Fibroblast of villous mesenchyme (primary cell): ENCODE results near the gene ITGB4. TPM values are rescaled to one million over a fixed set of nuclear protein-coding genes. Genes with fewer than 3 reads are reported as not detected.

Source experiments
- DNase-seq: peaks from one replicate; pipeline ENCODE4 v3.0.0-alpha.2; 2010; ENCODE audit warnings: low read depth
- H3K4me3 ChIP-seq: 2 replicates; pipeline ENCODE4 v1.5.1; 2011; ENCODE audit warnings: low read depth, mild to moderate bottlenecking, low read length
- CTCF ChIP-seq: IDR thresholded peaks from 2 replicates; pipeline ENCODE4 v1.5.1; 2012; ENCODE audit warnings: low read depth, mild to moderate bottlenecking, low read length; ENCODE audit not compliant: insufficient read depth
- total RNA-seq: library from RNA; depleted of rRNA; stranded (reverse); fragments of >200 nt; gene quantifications from 2 replicates; pipeline ENCODE4 v1.2.3, GENCODE V29; 2012

ITGB4 gene
- total RNA-seq, 1 donor: 1.3 TPM

- no peak for DNase-seq
- no peak for TF ChIP-seq CTCF
- no peak overlapping the region for H3K4me3 ChIP-seq
These were observed 16.0 kb upstream of the ITGB4 start for GRCh38 chr17:75704963-75705875.

- TF ChIP-seq CTCF: no peak
- no peak overlapping the region for H3K4me3 ChIP-seq
- DNase-seq: no peak
These were observed 15.1 kb upstream of the ITGB4 start for GRCh38 chr17:75706042-75706728.

- no peak for TF ChIP-seq CTCF
- no peak for DNase-seq
- no peak overlapping the region for H3K4me3 ChIP-seq
These were observed 14.1 kb upstream of the ITGB4 start for GRCh38 chr17:75707079-75707571.

- TF ChIP-seq CTCF: no peak
- DNase-seq: no peak
- no peak overlapping the region for H3K4me3 ChIP-seq
These were observed 8.8 kb upstream of the ITGB4 start for GRCh38 chr17:75712446-75712845.

GRCh38 chr17:75719732-75720131 lies 1.5 kb upstream of the ITGB4 start:
- DNase-seq: no peak
- no peak overlapping the region for H3K4me3 ChIP-seq
- TF ChIP-seq CTCF: no peak

- peak overlapping the region; percentile 41 for H3K4me3 ChIP-seq
- no peak for TF ChIP-seq CTCF
- no peak for DNase-seq
These were observed 278 bp downstream of the ITGB4 start for GRCh38 chr17:75721463-75722011.
